Gastrocnemius medialis (tissue), 4 donors: ENCODE measurements around the gene PIK3R6. TPM values are rescaled to one million over a fixed set of nuclear protein-coding genes. Genes with fewer than 3 reads are reported as not detected.

Experiments
- ATAC-seq, 2 donors: fragments of 150-250 bp; one replicate each; pipeline ENCODE4 v1.9.1; 2016
- DNase-seq, 2 donors: peaks; one replicate each; pipeline ENCODE4 v3.0.0-alpha.2; 2019
- H3K27ac ChIP-seq, 4 donors: fragments of 200-600 bp; sonication (generic); 1 replicate in 1 of 4; 2 replicates in 3 of 4; pipeline ENCODE4 v1.5.1; 2016 to 2018; ENCODE audit warnings: mild to moderate bottlenecking in 2 of 4, moderate library complexity in 1 of 4
- H3K27me3 ChIP-seq, 3 donors: fragments of 200-600 bp; sonication (generic) in 2 of 3; 1 replicate in 1 of 3; 2 replicates in 2 of 3; pipeline versions ENCODE4 v1.5.1 to v1.6.0; 2016 to 2019; ENCODE audit warnings: mild to moderate bottlenecking in 1 of 3, moderate library complexity in 1 of 3
- H3K36me3 ChIP-seq, 2 donors: fragments of 200-600 bp; sonication (generic) in 1 of 2; one replicate each; pipeline ENCODE4 v1.5.1; 2017 to 2018
- H3K4me1 ChIP-seq, 2 donors: fragments of 200-600 bp; sonication (generic) in 1 of 2; one replicate each; pipeline ENCODE4 v1.5.1; 2016 to 2017; ENCODE audit warnings: mild to moderate bottlenecking in 2 of 2
- H3K4me3 ChIP-seq, 4 donors: fragments of 200-600 bp; sonication (generic) in 3 of 4; 1 replicate in 1 of 4; 2 replicates in 3 of 4; pipeline ENCODE4 v1.5.1; 2016 to 2019; ENCODE audit warnings: mild to moderate bottlenecking in 2 of 4
- H3K9me3 ChIP-seq, 3 donors: fragments of 200-600 bp; sonication (generic) in 2 of 3; 1 replicate in 1 of 3; 2 replicates in 2 of 3; pipeline ENCODE4 v1.5.1; 2016 to 2019
- POLR2A ChIP-seq, 2 donors: fragments of 450-650 bp; IDR thresholded peaks; one replicate each; pipeline ENCODE4 v1.6.1; 2017; ENCODE audit warnings: antibody characterized with exemption in 2 of 2, mild to moderate bottlenecking in 2 of 2, moderate library complexity in 2 of 2
- in situ Hi-C, 4 donors: fragments of 200-750 bp; cut with MboI; loops; one replicate each; pipeline versions ENCODE4 v1.15.0 to v1.8.0; 2017; ENCODE audit warnings: low sequenced_read_pairs in 4 of 4
- intact Hi-C: fragments of 100-400 bp; cut with DNase I; formaldehyde crosslinking; loops from one replicate; pipeline ENCODE4 v1.15.1; 2023; ENCODE audit warnings: low total_unique reads
- total RNA-seq, 4 donors: library from RNA; depleted of rRNA; stranded (reverse); fragments of >200 nt; gene quantifications; one replicate each; pipeline versions ENCODE4 v1.1.0 to v1.2.3, GENCODE V29; 2016
- TF ChIP-seq, protein P1 (sequence below), 5 experiments: fragments of 450-650 bp in 3 of 5; fragments of 200-600 bp in 2 of 5; sonication (generic) in 2 of 5; IDR thresholded peaks in 4 of 5; conservative IDR thresholded peaks in 1 of 5; 1 replicate in 4 of 5; 2 replicates in 1 of 5; pipeline ENCODE4 v1.5.1; 2016 to 2019; ENCODE audit warnings: antibody characterized with exemption in 5 of 5, mild to moderate bottlenecking in 3 of 5, moderate library complexity in 3 of 5

The PIK3R6 gene
- total RNA-seq, 4 donors from 2014 or later: 0.09 to 0.24 (median 0.16) TPM; not detected in 1

DNA sequence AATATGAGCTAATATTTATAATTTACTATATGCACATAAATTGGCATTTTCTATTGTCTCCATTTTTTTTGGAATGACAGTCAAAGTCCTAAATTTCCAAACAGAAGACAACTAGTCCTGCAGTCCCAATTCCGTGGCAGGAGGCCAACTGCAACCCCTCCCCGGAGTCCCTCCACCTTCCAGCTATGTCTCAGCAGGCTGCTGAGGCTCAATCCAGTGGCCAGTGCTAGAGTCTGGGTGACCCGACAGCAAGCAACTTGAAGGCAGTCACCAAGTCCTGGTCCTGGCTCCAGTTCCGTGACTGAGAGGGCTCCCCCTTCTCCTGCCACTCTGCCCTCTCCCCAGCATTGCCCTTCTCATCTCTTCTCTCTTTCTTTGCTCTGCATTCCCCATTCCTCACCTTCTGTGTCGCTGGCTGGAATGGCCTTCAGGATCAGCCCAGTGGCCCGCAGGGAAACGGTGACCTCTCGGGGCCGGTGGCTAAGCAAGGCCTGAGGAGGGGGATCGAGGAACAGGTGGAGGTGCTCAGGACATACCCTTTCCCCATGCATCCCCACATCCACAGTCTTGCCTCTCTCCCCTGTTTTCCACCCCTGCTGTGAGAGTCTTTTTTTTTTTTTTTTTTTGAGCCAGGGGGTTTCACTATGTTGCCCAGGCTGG, 45.9 kb downstream of the PIK3R6 start:
- no peak overlapping the region for H3K4me3 ChIP-seq
- no peaks in the 10 kb centered on the region for H3K27me3 ChIP-seq
- no peak overlapping the region for H3K27ac ChIP-seq
- ATAC-seq (no peak), DNase-seq (no peak)
- H3K9me3 ChIP-seq: peaks cover 0 to 4% (median 0%) of the 10 kb centered on the region in 3 donors
- no peaks in the 10 kb centered on the region for H3K36me3 ChIP-seq
- H3K4me1 ChIP-seq: no peaks in the 10 kb centered on the region
- TF ChIP-seq POLR2A (IDR thresholded peaks at IDR 0.05): no peak
- TF ChIP-seq, protein P1, sequence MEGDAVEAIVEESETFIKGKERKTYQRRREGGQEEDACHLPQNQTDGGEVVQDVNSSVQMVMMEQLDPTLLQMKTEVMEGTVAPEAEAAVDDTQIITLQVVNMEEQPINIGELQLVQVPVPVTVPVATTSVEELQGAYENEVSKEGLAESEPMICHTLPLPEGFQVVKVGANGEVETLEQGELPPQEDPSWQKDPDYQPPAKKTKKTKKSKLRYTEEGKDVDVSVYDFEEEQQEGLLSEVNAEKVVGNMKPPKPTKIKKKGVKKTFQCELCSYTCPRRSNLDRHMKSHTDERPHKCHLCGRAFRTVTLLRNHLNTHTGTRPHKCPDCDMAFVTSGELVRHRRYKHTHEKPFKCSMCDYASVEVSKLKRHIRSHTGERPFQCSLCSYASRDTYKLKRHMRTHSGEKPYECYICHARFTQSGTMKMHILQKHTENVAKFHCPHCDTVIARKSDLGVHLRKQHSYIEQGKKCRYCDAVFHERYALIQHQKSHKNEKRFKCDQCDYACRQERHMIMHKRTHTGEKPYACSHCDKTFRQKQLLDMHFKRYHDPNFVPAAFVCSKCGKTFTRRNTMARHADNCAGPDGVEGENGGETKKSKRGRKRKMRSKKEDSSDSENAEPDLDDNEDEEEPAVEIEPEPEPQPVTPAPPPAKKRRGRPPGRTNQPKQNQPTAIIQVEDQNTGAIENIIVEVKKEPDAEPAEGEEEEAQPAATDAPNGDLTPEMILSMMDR (IDR thresholded peaks at IDR 0.05 in 4 of 5, conservative IDR thresholded peaks at IDR 0.05 in 1 of 5): no peak
- in situ Hi-C loops (loop anchor here in 1 of 4 donors (25.0 kb wide), 1 partner anchor 109 kb away; no protein-coding TSS in a partner anchor), intact Hi-C loops (no loop called here)

DNA sequence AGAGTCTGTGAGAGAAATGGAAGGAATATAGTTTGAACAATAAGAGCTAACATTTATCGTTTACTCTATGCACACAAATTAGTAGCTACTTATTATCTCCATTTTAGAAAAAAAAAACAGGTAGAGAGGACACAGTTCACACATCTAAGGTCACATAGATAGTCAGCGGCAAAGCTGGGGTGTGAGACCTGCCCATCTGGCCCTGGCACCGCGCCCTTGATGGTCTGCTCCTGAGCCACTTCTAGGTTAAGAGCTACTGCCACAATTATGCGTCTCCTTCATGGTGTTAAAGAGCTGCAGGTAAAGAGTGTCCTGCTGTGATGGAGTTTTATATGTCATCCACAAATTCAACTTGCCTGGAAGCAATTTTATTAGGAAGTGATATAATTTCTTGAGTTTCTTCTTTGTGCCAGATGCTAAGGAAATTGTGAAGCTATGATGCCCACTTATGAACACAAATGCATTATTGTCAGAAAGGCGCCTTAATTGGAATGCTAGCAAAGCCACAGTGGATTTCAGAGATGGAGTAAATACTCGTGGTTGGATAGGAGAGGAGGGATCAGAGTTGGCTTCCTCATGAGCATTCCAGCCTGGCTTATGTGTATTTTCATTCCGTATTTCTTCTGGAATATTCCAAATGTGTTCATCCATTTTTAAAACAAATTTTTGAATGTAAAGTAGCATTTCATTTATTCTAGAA, 47.0 kb downstream of the PIK3R6 start:
- in situ Hi-C loops: loop anchor here in 1 of 4 donors (25.0 kb wide), 1 partner anchor 108 kb away; no protein-coding TSS in a partner anchor
- no peak for TF ChIP-seq POLR2A (IDR thresholded peaks at IDR 0.05)
- TF ChIP-seq, protein P1 (IDR thresholded peaks at IDR 0.05 in 4 of 5, conservative IDR thresholded peaks at IDR 0.05 in 1 of 5): no peak
- Histone ChIP-seq H3K27me3 (no peaks in the 10 kb centered on the region), H3K9me3 (peaks cover 0 to 2% (median 0%) of the 10 kb centered on the region in 3 donors), H3K36me3 (no peaks in the 10 kb centered on the region), H3K4me1 (no peaks in the 10 kb centered on the region), H3K4me3 (no peak overlapping the region), H3K27ac (no peak overlapping the region)
- no peak for DNase-seq
- intact Hi-C loops: no loop called here
- ATAC-seq: no peak

DNA sequence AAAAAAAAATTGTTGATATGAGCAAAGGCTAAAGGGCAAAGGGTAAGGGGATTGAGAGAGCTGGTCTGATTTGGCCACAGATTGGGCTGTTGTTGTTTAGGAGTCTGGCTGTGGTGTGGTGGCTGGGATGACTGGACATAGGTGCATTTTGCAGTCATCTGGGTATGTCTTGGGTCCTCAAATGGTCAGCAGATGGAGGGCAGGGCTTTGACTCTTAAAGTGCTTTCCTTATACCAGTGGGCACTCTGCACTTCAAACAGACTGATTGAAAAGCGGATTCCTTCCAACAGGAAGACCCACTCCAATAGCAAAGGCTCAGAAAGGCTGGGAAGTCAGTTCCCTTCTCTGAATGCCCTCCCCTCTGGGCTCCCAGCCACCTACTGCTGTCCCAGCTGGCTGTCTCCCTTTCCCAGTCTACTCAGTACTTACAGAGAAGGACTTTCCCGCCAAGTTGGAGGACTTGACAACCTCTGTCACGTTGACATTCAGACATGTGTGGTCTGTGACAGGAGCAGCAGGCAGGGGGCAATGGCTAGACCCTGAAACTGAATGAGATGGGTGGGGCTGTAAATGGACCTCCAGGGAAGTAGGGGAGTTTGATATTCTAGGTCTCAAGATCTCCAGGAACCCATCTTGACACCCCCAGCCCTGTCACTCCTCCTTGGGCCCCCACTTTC, 48.7 kb downstream of the PIK3R6 start:
- H3K4me3 ChIP-seq: no peak overlapping the region
- no peak overlapping the region for H3K27ac ChIP-seq
- H3K9me3 ChIP-seq: no peaks in the 10 kb centered on the region
- no peaks in the 10 kb centered on the region for H3K27me3 ChIP-seq
- H3K36me3 ChIP-seq: no peaks in the 10 kb centered on the region
- ATAC-seq (no peak), DNase-seq (no peak)
- intact Hi-C loops (no loop called here), in situ Hi-C loops (loop anchor here in 1 of 4 donors (25.0 kb wide), 1 partner anchor 106 kb away; no protein-coding TSS in a partner anchor)
- TF ChIP-seq, protein P1 (IDR thresholded peaks at IDR 0.05 in 4 of 5, conservative IDR thresholded peaks at IDR 0.05 in 1 of 5): no peak
- TF ChIP-seq POLR2A (IDR thresholded peaks at IDR 0.05): no peak
- H3K4me1 ChIP-seq: no peaks in the 10 kb centered on the region

DNA sequence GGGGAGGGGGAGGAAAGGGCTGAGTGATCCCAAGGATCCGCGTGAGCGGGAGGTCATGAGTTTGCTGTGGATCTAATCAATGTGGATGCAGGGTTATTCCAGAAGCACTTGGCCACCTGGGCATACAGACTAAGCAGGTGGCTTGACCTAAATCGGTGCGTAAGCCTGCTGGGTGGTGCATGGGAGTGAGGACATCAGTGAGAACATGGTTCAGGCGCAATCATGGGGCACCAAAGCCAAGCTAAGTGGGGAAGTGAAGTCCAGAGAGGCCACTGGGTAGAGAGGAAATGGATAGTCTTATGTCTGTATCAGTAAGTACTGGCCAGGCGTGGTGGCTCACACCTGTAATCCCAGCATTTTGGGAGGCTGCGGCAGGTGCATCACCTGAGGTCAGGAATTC, 49.4 kb downstream of the PIK3R6 start:
- no peak for TF ChIP-seq POLR2A (IDR thresholded peaks at IDR 0.05)
- TF ChIP-seq, protein P1 (IDR thresholded peaks at IDR 0.05 in 4 of 5, conservative IDR thresholded peaks at IDR 0.05 in 1 of 5): no peak
- intact Hi-C loops (no loop called here), in situ Hi-C loops (loop anchor here in 1 of 4 donors (25.0 kb wide), 1 partner anchor 106 kb away; no protein-coding TSS in a partner anchor)
- H3K4me1 ChIP-seq: no peaks in the 10 kb centered on the region
- H3K36me3 ChIP-seq: no peaks in the 10 kb centered on the region
- no peak overlapping the region for H3K27ac ChIP-seq
- no peak overlapping the region for H3K4me3 ChIP-seq
- H3K27me3 ChIP-seq: no peaks in the 10 kb centered on the region
- DNase-seq: no peak
- ATAC-seq: no peak
- H3K9me3 ChIP-seq: no peaks in the 10 kb centered on the region
